Heart right ventricle (tissue), 16 donors: ENCODE measurements around the gene TRERF1. TPM values are rescaled to one million over a fixed set of nuclear protein-coding genes. Genes with fewer than 3 reads are reported as not detected.
A peak's percentile ranks its signal among the peaks of the same experiment; 100 is the strongest.

ENCODE experiments used
- ATAC-seq, 8 donors: fragments of 200-7000 bp; cut with Tn5 transposase; one replicate each; pipeline ENCODE4 v1.9.1; 2020; ENCODE audit warnings: mild to moderate bottlenecking in 8 of 8, moderate library complexity in 8 of 8, moderate number of reproducible peaks in 1 of 8
- DNase-seq, 2 donors: peaks; one replicate each; pipeline ENCODE4 v3.0.0-alpha.2; 2020
- H3K27ac ChIP-seq, 10 donors: fragments of 200-600 bp; sonication (generic) in 2 of 10; one replicate each; pipeline versions ENCODE4 v1.5.0 to v1.8.0; 2020 to 2022; ENCODE audit warnings: mild to moderate bottlenecking in 3 of 10
- H3K27me3 ChIP-seq, 7 donors: fragments of 200-600 bp; one replicate each; pipeline ENCODE4 v1.8.0; 2021 to 2022; ENCODE audit warnings: mild to moderate bottlenecking in 2 of 7
- H3K36me3 ChIP-seq, 9 donors: fragments of 200-600 bp; sonication (generic) in 1 of 9; one replicate each; pipeline versions ENCODE4 v1.5.0 to v1.8.0; 2020 to 2022; ENCODE audit warnings: mild to moderate bottlenecking in 2 of 9
- H3K4me1 ChIP-seq, 9 donors: fragments of 200-600 bp; sonication (generic) in 1 of 9; one replicate each; pipeline versions ENCODE4 v1.5.0 to v1.8.0; 2020 to 2022; ENCODE audit warnings: mild to moderate bottlenecking in 4 of 9
- H3K4me3 ChIP-seq, 10 donors: fragments of 200-600 bp; sonication (generic) in 2 of 10; one replicate each; pipeline versions ENCODE4 v1.5.0 to v1.8.0; 2020 to 2022; ENCODE audit warnings: mild to moderate bottlenecking in 7 of 10, moderate library complexity in 2 of 10
- H3K9me3 ChIP-seq, 11 donors: fragments of 200-600 bp in 10 of 11; sonication (generic) in 2 of 11; one replicate each; pipeline versions ENCODE4 v1.5.0 to v1.8.0; 2013 to 2022; ENCODE audit warnings: mild to moderate bottlenecking in 2 of 11, control low read depth in 1 of 11, moderate library complexity in 1 of 11
- CTCF ChIP-seq, 9 donors: fragments of 200-600 bp; sonication (generic) in 2 of 9; IDR thresholded peaks; one replicate each; pipeline versions ENCODE4 v1.5.0 to v1.8.0; 2021 to 2022; ENCODE audit warnings: antibody characterized with exemption in 9 of 9, mild to moderate bottlenecking in 5 of 9, moderate library complexity in 1 of 9
- WGBS, 2 donors: extraction: QIAGEN DNeasy Blood & Tissue Kit; methylation state at CpG; one replicate each; pipeline ENCODE4 v1.1.7; 2013; ENCODE audit warnings: inconsistent platforms in 1 of 2; 5-methylcytosine and 5-hydroxymethylcytosine counted together
- intact Hi-C, 10 donors: fragments of 100-400 bp; cut with DNase I; formaldehyde crosslinking; loops; one replicate each; pipeline versions ENCODE4 v1.11.1 to v1.14.2; 2022
- polyA plus RNA-seq, 2 donors: library from polyadenylated mRNA; stranded (reverse); fragments of 200-250 nt; gene quantifications; one replicate each; pipeline ENCODE4 v1.2.3, GENCODE V29; 2013
- total RNA-seq, 10 donors: library from RNA; stranded (reverse); fragmentation: NEBNext Ultra II Directional in 3 of 10; extraction: Animal tissue kit (Norgen Biotek cat#: 25700) in 3 of 10; gene quantifications; one replicate each; pipeline versions ENCODE4 v1.2.1 to v1.2.4, GENCODE V29; 2021 to 2023
- donor health status: Arrhythmogenic right ventricular cardiomyopathy.
- donor health status: ischemic (EF 13 %, LVEDD 7.1; RV severe dilation, severe dysfunction).
- donor health status: healthy with polysubstance abuse.
- donor health status: DM: no; HTN: yes; CAD: no.
- donor health status: DM: no; HTN: no; CAD: no.
- donor health status: ischemic (EF 25% LVEDD 6.9; RV normal size, moderate dysfunction).
- donor health status: ischemic (EF 25% LVEDD 5.7; RV mildly dilated, moderate dysfunction).
- donor health status: healthy.
- donor health status: DM: yes; HTN: yes; CAD: no.
- donor health status: Ischemic cardiomyopathy.
- donor health status: ischemic (EF 35%, LVEDD 5.7; RV mildly dilated, moderate dysfunction).
- donor health status: nonischemic (EF 11% LVEDD 7.7; RV severe dilation, severe dysfunction).
- donor health status: DM: yes; HTN: yes; CAD: no.
- donor health status: PGD.
- donor health status: ischemic (EF 29% LVEDD 5.4; RV normal size, mild dysfunction).
- donor health status: nonischemic (EF 23%, LVEDD 6.1; RV moderate dilation, normal function).

Gene TRERF1
- total and polyA plus RNA-seq, 12 donors = 0.75 to 2.8 (median 1.6) TPM

- Histone ChIP-seq H3K4me3 (no peak overlapping the region), H3K4me1 (peaks cover 0 to 20% (median 4%) of the 10 kb centered on the region in 9 donors), H3K27ac (no peak overlapping the region), H3K36me3 (peaks cover 0 to 31% (median 0%) of the 10 kb centered on the region in 9 donors), H3K9me3 (peaks cover 0 to 6% (median 0%) of the 10 kb centered on the region in 11 donors), H3K27me3 (no peaks in the 10 kb centered on the region)
- DNase-seq = peak in 1 of 2 donors; percentile 16
- 77 to 86% methylated on average over 5 of the region's 5 CpGs for WGBS, 2 donors
- intact Hi-C loops = no loop called here
- ATAC-seq = peak in 2 of 8 donors; percentile 11 to 42
- no peak for TF ChIP-seq CTCF (IDR thresholded peaks at IDR 0.05)
These were observed 252.4 kb downstream of the TRERF1 start for GRCh38 chr6:42199106-42199981.

GRCh38 chr6:42197555-42198362 is 254.0 kb downstream of the TRERF1 start:
- peaks cover 0 to 6% (median 0%) of the 10 kb centered on the region in 11 donors for H3K9me3 ChIP-seq
- no peak overlapping the region for H3K27ac ChIP-seq
- peaks cover 0 to 16% (median 0%) of the 10 kb centered on the region in 9 donors for H3K36me3 ChIP-seq
- ATAC-seq (no peak), DNase-seq (no peak)
- intact Hi-C loops = no loop called here
- 74 to 78% methylated on average over 13 of the region's 13 CpGs for WGBS, 2 donors
- peaks cover 0 to 20% (median 4%) of the 10 kb centered on the region in 9 donors for H3K4me1 ChIP-seq
- H3K4me3 ChIP-seq = no peak overlapping the region
- no peaks in the 10 kb centered on the region for H3K27me3 ChIP-seq
- no peak for TF ChIP-seq CTCF (IDR thresholded peaks at IDR 0.05)

GRCh38 chr6:42195415-42195814 is 256.3 kb downstream of the TRERF1 start:
- no peak for ATAC-seq
- intact Hi-C loops = no loop called here
- no peak overlapping the region for H3K4me3 ChIP-seq
- no peak overlapping the region for H3K27ac ChIP-seq
- DNase-seq = no peak
- peaks cover 0 to 19% (median 2%) of the 10 kb centered on the region in 9 donors for H3K4me1 ChIP-seq
- TF ChIP-seq CTCF (IDR thresholded peaks at IDR 0.05) = no peak
- H3K36me3 ChIP-seq = peaks cover 0 to 8% (median 0%) of the 10 kb centered on the region in 9 donors
- H3K9me3 ChIP-seq = peaks cover 0 to 6% (median 0%) of the 10 kb centered on the region in 11 donors
- WGBS, 2 donors = 93% methylated on average over 4 of the region's 4 CpGs
- no peaks in the 10 kb centered on the region for H3K27me3 ChIP-seq

- intact Hi-C loops = no loop called here
- no peak for DNase-seq
- Histone ChIP-seq H3K4me1 (peaks cover 0 to 16% (median 0%) of the 10 kb centered on the region in 9 donors), H3K27ac (no peak overlapping the region), H3K9me3 (no peaks in the 10 kb centered on the region), H3K27me3 (no peaks in the 10 kb centered on the region), H3K4me3 (no peak overlapping the region), H3K36me3 (peaks cover 0 to 5% (median 0%) of the 10 kb centered on the region in 9 donors)
- TF ChIP-seq CTCF (IDR thresholded peaks at IDR 0.05) = no peak
- ATAC-seq = no peak
- 92 to 94% methylated on average over 5 of the region's 5 CpGs for WGBS, 2 donors
These were observed 257.7 kb downstream of the TRERF1 start for GRCh38 chr6:42194056-42194455.
